Measurements from ENCODE around the gene TRABD2A.

The TRABD2A gene

DNA sequence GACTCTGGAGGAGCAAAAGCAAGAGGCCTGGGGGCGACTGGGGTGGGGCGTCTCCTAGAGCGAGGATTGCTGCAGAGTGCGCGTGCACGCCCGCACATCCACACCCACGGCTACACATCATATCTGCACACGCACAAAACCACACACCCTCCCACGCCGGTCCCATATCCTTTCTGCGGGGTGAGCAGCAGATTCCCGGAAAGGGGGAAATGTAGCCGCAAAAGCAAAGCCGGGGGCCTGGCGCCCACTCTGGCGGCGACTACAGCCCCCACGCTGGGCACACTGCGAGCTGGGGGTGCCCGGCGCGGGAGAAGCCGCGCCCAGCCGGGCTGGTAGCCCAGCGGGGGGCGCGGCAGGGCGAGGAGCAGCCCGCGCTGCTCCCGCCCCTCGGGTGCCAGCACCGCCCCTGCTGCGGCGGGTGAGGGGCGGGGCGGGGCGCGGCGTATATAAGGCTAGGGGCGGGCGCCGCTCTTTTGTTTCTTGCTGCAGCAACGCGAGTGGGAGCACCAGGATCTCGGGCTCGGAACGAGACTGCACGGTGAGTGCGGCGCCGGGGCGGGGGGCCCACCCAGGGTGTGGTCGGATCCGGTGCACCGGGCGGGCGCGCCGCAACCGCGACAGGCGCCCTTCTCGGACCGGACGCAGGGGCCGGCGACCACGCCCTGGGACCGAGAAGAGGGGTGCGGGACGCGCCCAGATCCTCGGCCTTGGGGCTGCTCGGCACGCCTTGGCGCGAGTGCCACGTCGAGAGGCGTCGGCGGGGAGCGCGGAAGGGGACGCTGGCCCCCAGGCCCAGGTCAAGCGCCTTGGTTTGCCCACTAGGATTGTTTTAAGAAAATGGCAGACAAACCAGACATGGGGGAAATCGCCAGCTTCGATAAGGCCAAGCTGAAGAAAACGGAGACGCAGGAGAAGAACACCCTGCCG lies 24.6 kb upstream of the TRABD2A start, which contains the start of gene TMSB10:
TMSB10 (plus strand) TSS at position 476 of the 927 bp plus-strand sequence.
- Histone ChIP-seq H3K27ac (ENCODE audit: low read depth, low read length) (peak within 1 kb of the TSS; percentile 37; the same call in 1 of the 2 replicates), H2AFZ (ENCODE audit: low read depth, low read length, severe bottlenecking) (peak within 1 kb of the TSS; percentile 96), H3K9me2 (replicated peaks; ENCODE audit: insufficient read depth, low read length) (no peaks in the 10 kb centered on the region), H3K9ac (ENCODE audit: low read length) (peak within 1 kb of the TSS; percentile 86), H3K36me3 (ENCODE audit: low read length) (no peaks in the 10 kb centered on the region), H3K27me3 (ENCODE audit: low read length) (no peaks in the 10 kb centered on the region), H3K79me2 (ENCODE audit: insufficient read depth, low read length) (peaks cover 6% of the 10 kb centered on the region; the same call in 1 of the 2 replicates), H3K9me3 (ENCODE audit: insufficient read depth, low read length) (no peaks in the 10 kb centered on the region), H4K20me1 (ENCODE audit: low read depth, low read length) (no peaks in the 10 kb centered on the region), H3K4me3 (ENCODE audit: insufficient read depth, low read length, poor library complexity, severe bottlenecking) (peak within 1 kb of the TSS; percentile 85), H3K4me2 (ENCODE audit: low read depth, low read length, poor library complexity, severe bottlenecking) (peak within 1 kb of the TSS; percentile 96), H3F3A (ENCODE audit: insufficient read depth) (peaks cover 4% of the 10 kb centered on the region; the same call in 1 of the 2 replicates)
- TF ChIP-seq, protein P1, sequence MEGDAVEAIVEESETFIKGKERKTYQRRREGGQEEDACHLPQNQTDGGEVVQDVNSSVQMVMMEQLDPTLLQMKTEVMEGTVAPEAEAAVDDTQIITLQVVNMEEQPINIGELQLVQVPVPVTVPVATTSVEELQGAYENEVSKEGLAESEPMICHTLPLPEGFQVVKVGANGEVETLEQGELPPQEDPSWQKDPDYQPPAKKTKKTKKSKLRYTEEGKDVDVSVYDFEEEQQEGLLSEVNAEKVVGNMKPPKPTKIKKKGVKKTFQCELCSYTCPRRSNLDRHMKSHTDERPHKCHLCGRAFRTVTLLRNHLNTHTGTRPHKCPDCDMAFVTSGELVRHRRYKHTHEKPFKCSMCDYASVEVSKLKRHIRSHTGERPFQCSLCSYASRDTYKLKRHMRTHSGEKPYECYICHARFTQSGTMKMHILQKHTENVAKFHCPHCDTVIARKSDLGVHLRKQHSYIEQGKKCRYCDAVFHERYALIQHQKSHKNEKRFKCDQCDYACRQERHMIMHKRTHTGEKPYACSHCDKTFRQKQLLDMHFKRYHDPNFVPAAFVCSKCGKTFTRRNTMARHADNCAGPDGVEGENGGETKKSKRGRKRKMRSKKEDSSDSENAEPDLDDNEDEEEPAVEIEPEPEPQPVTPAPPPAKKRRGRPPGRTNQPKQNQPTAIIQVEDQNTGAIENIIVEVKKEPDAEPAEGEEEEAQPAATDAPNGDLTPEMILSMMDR (IDR thresholded peaks at IDR 0.05; ENCODE audit: insufficient read depth, low read length, poor library complexity, severe bottlenecking): no peak

DNA sequence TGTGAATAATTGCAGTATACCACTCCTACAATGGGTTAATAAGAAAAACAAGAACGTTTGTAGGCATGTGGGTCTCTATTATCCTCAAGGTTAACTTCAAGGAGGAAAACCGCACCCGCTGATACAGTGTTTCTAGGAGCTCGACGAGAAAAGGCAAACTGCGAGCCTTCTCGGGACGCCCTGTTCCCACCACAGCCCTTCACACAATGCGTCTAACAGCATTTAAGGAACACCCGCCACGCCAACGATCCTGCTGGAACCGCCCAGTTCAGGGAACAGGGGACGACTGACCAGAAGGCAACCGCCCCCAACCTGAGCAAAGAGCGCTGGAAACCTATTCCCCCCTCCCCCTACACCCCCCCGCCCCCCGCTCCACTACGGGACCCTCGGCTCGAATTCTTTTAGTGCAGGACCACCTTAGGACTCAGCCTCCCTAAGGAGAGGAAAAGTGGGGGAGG lies 23.9 kb upstream of the TRABD2A start:
- TF ChIP-seq, protein P1 (IDR thresholded peaks at IDR 0.05; ENCODE audit: insufficient read depth, low read length, poor library complexity, severe bottlenecking): no peak
- no peak for TF ChIP-seq EZH2phosphoT487 (conservative IDR thresholded peaks at IDR 0.05; ENCODE audit: low read length)
- Histone ChIP-seq H2AFZ (ENCODE audit: low read depth, low read length, severe bottlenecking) (peak overlapping the region; percentile 96), H3K9me2 (replicated peaks; ENCODE audit: insufficient read depth, low read length) (no peaks in the 10 kb centered on the region), H3K27ac (ENCODE audit: low read depth, low read length) (no peak overlapping the region), H3K9ac (ENCODE audit: low read length) (peak overlapping the region; percentile 86), H3K27me3 (ENCODE audit: low read length) (no peaks in the 10 kb centered on the region), H3F3A (ENCODE audit: insufficient read depth) (peaks cover 4% of the 10 kb centered on the region; the same call in 1 of the 2 replicates), H3K9me3 (ENCODE audit: insufficient read depth, low read length) (no peaks in the 10 kb centered on the region), H3K36me3 (ENCODE audit: low read length) (no peaks in the 10 kb centered on the region), H3K4me2 (ENCODE audit: low read depth, low read length, poor library complexity, severe bottlenecking) (peak overlapping the region; percentile 96), H3K79me2 (ENCODE audit: insufficient read depth, low read length) (peaks cover 6% of the 10 kb centered on the region; the same call in 1 of the 2 replicates), H3K4me3 (ENCODE audit: insufficient read depth, low read length, poor library complexity, severe bottlenecking) (peak overlapping the region; percentile 85), H4K20me1 (ENCODE audit: low read depth, low read length) (no peaks in the 10 kb centered on the region)

DNA sequence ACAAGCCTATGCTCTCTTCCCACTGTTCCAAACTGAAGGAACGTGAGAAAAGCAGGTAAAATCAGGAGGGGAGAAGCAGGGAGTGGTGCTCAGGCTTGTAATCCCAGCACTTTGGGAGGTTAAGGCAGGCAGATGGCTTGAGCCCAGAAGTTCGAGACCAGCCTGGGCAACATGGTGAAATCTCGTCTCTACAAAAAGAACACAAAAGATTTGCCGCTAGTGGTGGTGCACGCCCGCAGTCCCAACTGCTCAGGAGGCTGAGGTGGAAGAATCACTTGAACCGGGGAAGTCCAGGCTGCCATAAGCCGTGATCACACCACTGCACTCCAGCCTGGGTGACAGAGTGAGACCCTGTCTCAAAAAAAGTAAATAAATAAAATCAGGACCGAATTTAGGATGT lies 23.3 kb upstream of the TRABD2A start:
- Histone ChIP-seq H3K36me3 (ENCODE audit: low read length) (no peaks in the 10 kb centered on the region), H3K9me3 (ENCODE audit: insufficient read depth, low read length) (no peaks in the 10 kb centered on the region), H3K79me2 (ENCODE audit: insufficient read depth, low read length) (peaks cover 6% of the 10 kb centered on the region; the same call in 1 of the 2 replicates), H3K9ac (ENCODE audit: low read length) (no peak overlapping the region), H3K4me2 (ENCODE audit: low read depth, low read length, poor library complexity, severe bottlenecking) (peak overlapping the region; percentile 96), H3K27ac (ENCODE audit: low read depth, low read length) (no peak overlapping the region), H3F3A (ENCODE audit: insufficient read depth) (peaks cover 4% of the 10 kb centered on the region; the same call in 1 of the 2 replicates), H3K27me3 (ENCODE audit: low read length) (no peaks in the 10 kb centered on the region), H3K4me3 (ENCODE audit: insufficient read depth, low read length, poor library complexity, severe bottlenecking) (no peak overlapping the region), H4K20me1 (ENCODE audit: low read depth, low read length) (no peaks in the 10 kb centered on the region), H2AFZ (ENCODE audit: low read depth, low read length, severe bottlenecking) (no peak overlapping the region), H3K9me2 (replicated peaks; ENCODE audit: insufficient read depth, low read length) (no peaks in the 10 kb centered on the region)
- TF ChIP-seq, protein P1 (IDR thresholded peaks at IDR 0.05; ENCODE audit: insufficient read depth, low read length, poor library complexity, severe bottlenecking): no peak
- TF ChIP-seq EZH2phosphoT487 (conservative IDR thresholded peaks at IDR 0.05; ENCODE audit: low read length): no peak
